CD4-positive, alpha-beta T cell (primary cell): Measurements from ENCODE around the gene PTP4A2. TPM values are rescaled to one million over a fixed set of nuclear protein-coding genes. Genes with fewer than 3 reads are reported as not detected.

Experiments used
- ATAC-seq: fragments of 200-7000 bp; cut with Tn5 transposase; one replicate; pipeline ENCODE4 v1.10.0; 2022; ENCODE audit warnings: mild to moderate bottlenecking; ENCODE audit not compliant: poor library complexity
- CTCF ChIA-PET: fragments of 350-600 bp; sonication (Branson Sonifier 250); formaldehyde crosslinking; loops from one replicate; lab custom pipeline; 2021; ENCODE audit warnings: antibody characterized with exemption, inconsistent platforms; lab: Charles Lee
- POLR2A ChIA-PET: fragments of 350-600 bp; sonication (Branson Sonifier 250); formaldehyde crosslinking; loops from one replicate; lab custom pipeline; 2021; ENCODE audit warnings: antibody characterized with exemption, inconsistent platforms; lab: Charles Lee
- DNase-seq, 14 experiments: peaks; one replicate each; pipeline ENCODE4 v3.0.0-alpha.2; 2013 to 2020; ENCODE audit warnings: mixed read lengths in 2 of 14
- H3K27ac ChIP-seq, 2 donors: one replicate each; pipeline versions ENCODE4 v1.5.1 to v1.7.0; 2013; ENCODE audit warnings: low read length in 2 of 2, low read depth in 1 of 2, mild to moderate bottlenecking in 1 of 2
- H3K27me3 ChIP-seq, 2 experiments: 1 replicate in 1 of 2; 2 replicates in 1 of 2; pipeline versions ENCODE4 v1.6.1 to v1.7.0; 2013; ENCODE audit warnings: low read length in 2 of 2, control low read depth in 1 of 2, mild to moderate bottlenecking in 1 of 2, moderate library complexity in 1 of 2; ENCODE audit not compliant: insufficient read depth in 2 of 2, control insufficient read depth in 1 of 2
- H3K36me3 ChIP-seq: one replicate; pipeline ENCODE4 v1.6.1; 2013; ENCODE audit warnings: low read length, control low read depth; ENCODE audit not compliant: insufficient read depth
- H3K4me1 ChIP-seq: one replicate; pipeline ENCODE4 v1.6.1; 2013; ENCODE audit warnings: low read length, control low read depth; ENCODE audit not compliant: insufficient read depth
- H3K4me3 ChIP-seq: one replicate; pipeline ENCODE4 v1.5.1; 2013; ENCODE audit warnings: mild to moderate bottlenecking, low read length, moderate library complexity
- H3K9me3 ChIP-seq, 2 experiments: 1 replicate in 1 of 2; 2 replicates in 1 of 2; pipeline versions ENCODE4 v1.6.1 to v1.7.0; 2013; ENCODE audit warnings: low read length in 2 of 2, mild to moderate bottlenecking in 2 of 2, control low read depth in 1 of 2, moderate library complexity in 1 of 2; ENCODE audit not compliant: control insufficient read depth in 1 of 2, insufficient read depth in 1 of 2
- H3K27ac Mint-ChIP-seq: one replicate; pipeline ENCODE4 v1.8.0; 2020; ENCODE audit warnings: mixed read lengths
- H3K27me3 Mint-ChIP-seq: one replicate; pipeline ENCODE4 v1.8.0; 2021; ENCODE audit warnings: mixed read lengths
- H3K36me3 Mint-ChIP-seq: one replicate; pipeline ENCODE4 v1.8.0; 2021; ENCODE audit warnings: low read depth, mixed read lengths
- H3K4me1 Mint-ChIP-seq: one replicate; pipeline ENCODE4 v1.8.0; 2021; ENCODE audit warnings: low read depth, mixed read lengths
- H3K4me3 Mint-ChIP-seq: one replicate; pipeline ENCODE4 v1.8.0; 2020; ENCODE audit warnings: mild to moderate bottlenecking, mixed read lengths
- H3K9me3 Mint-ChIP-seq: one replicate; pipeline ENCODE4 v1.8.0; 2020; ENCODE audit warnings: mixed read lengths
- intact Hi-C, 2 experiments: fragments of 100-400 bp; cut with DNase I in 1 of 2; cut with micrococcal nuclease in 1 of 2; formaldehyde crosslinking; loops; one replicate each; pipeline versions ENCODE4 v1.15.1 to v1.9.0; 2023 to 2025; cut with DNase I, micrococcal nuclease
- total RNA-seq, 174 experiments: library from RNA in 2 of 174; stranded (reverse) in 2 of 174; gene quantifications; one replicate each; pipeline ENCODE4 v1.2.3 and lab custom pipeline; 2021 to 2026
- TF ChIP-seq, protein P1 (sequence below): fragments of 200-600 bp; IDR thresholded peaks from one replicate; pipeline ENCODE4 v1.8.0; 2022; ENCODE audit warnings: antibody characterized with exemption, mild to moderate bottlenecking

PTP4A2 gene
- total RNA-seq, 2 experiments from 2014 or later = 282 to 287 TPM

DNA sequence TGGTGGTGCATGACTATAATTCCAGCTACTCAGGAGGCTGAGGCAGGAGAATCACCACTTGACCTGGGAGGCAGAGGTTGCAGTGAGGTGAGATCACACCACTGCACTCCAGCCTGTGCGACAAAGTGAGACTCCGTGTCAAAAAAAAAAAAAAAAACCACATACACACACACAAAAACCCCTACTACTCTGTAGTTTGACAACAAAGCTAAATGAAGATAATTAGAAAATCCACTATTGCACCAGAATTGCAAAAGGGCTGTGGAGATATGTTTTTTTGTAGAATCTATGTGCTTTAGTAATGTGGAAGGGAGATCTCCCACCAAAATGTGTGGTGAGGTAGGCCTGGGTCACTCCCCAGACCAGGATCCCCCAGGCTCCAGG, 43.3 kb upstream of the PTP4A2 start:
- no peaks in the 10 kb centered on the region for H3K9me3 Mint-ChIP-seq
- Histone ChIP-seq H3K4me1 (peaks cover 57% of the 10 kb centered on the region), H3K36me3 (no peaks in the 10 kb centered on the region), H3K4me3 (no peak overlapping the region), H3K9me3 (no peaks in the 10 kb centered on the region), H3K27ac (peak overlapping the region; percentile 32 to 64), H3K27me3 (no peaks in the 10 kb centered on the region)
- POLR2A ChIA-PET = interaction anchor here (0.5 to 1.7 kb wide), 10 partner anchors 22 to 192 kb away, joined by 3 to 13 read pairs (median 4); partner anchors contain the start of gene KHDRBS1
- peaks cover 49% of the 10 kb centered on the region for H3K4me1 Mint-ChIP-seq
- DNase-seq (peak in 3 of 14 experiments; percentile 18 to 48 (median 23)), ATAC-seq (no peak)
- no peaks in the 10 kb centered on the region for H3K27me3 Mint-ChIP-seq
- CTCF ChIA-PET = interaction anchor here (0.7 to 0.9 kb wide), 4 partner anchors 17 to 152 kb away, joined by 3 read pairs; no protein-coding TSS in a partner anchor
- intact Hi-C loops = no loop called here
- no peaks in the 10 kb centered on the region for H3K36me3 Mint-ChIP-seq
- H3K27ac Mint-ChIP-seq = peak overlapping the region; percentile 91
- TF ChIP-seq, protein P1, sequence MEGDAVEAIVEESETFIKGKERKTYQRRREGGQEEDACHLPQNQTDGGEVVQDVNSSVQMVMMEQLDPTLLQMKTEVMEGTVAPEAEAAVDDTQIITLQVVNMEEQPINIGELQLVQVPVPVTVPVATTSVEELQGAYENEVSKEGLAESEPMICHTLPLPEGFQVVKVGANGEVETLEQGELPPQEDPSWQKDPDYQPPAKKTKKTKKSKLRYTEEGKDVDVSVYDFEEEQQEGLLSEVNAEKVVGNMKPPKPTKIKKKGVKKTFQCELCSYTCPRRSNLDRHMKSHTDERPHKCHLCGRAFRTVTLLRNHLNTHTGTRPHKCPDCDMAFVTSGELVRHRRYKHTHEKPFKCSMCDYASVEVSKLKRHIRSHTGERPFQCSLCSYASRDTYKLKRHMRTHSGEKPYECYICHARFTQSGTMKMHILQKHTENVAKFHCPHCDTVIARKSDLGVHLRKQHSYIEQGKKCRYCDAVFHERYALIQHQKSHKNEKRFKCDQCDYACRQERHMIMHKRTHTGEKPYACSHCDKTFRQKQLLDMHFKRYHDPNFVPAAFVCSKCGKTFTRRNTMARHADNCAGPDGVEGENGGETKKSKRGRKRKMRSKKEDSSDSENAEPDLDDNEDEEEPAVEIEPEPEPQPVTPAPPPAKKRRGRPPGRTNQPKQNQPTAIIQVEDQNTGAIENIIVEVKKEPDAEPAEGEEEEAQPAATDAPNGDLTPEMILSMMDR = no peak
- peak overlapping the region; percentile 75 for H3K4me3 Mint-ChIP-seq

DNA sequence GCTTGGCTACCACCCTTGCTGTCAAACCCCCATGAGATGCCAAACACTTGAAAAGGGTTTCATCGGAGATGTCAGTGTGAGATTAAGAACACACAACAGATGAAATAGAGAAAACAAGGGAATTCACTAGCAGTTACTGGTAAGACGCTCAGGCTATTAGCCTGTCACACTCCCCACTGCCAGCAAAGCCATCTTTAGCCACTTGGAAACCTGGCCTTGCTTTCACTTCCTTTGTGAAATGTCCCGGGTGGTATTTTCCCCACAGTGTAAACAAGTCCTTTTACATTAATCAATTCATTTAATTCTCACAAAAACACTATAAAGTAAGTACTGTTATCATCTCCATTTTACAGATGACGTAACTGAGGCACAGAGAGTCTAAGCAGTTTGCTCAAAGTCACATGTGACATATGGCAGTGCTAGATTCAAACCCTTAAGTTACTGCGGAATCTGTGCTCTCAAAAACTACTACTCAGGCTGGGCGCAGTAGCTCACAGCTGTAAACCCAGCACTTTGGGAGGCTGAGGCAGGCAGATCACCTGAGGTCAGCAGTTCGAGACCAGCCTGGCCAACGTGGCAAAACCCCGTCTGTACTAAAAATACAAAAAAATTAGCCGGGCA, 42.8 kb upstream of the PTP4A2 start:
- Histone ChIP-seq H3K36me3 (no peaks in the 10 kb centered on the region), H3K4me3 (no peak overlapping the region), H3K9me3 (no peaks in the 10 kb centered on the region), H3K4me1 (peaks cover 54% of the 10 kb centered on the region), H3K27ac (peak overlapping the region in 1 of 2 donors; percentile 64), H3K27me3 (no peaks in the 10 kb centered on the region)
- intact Hi-C loops = no loop called here
- Mint-ChIP-seq H3K27ac (peak overlapping the region; percentile 91), H3K4me3 (no peak overlapping the region), H3K36me3 (no peaks in the 10 kb centered on the region), H3K4me1 (peaks cover 49% of the 10 kb centered on the region), H3K27me3 (no peaks in the 10 kb centered on the region), H3K9me3 (no peaks in the 10 kb centered on the region)
- TF ChIP-seq, protein P1 = no peak
- ATAC-seq (no peak), DNase-seq (no peak)
- ChIA-PET POLR2A (interaction anchor here (0.6 to 1.7 kb wide), 4 partner anchors 32 to 133 kb away, joined by 3 to 13 read pairs (median 4); partner anchors contain the start of gene KHDRBS1), CTCF (interaction anchor here (0.7 to 1.6 kb wide), 4 partner anchors 17 to 151 kb away, joined by 3 to 4 read pairs (median 3); no protein-coding TSS in a partner anchor)

DNA sequence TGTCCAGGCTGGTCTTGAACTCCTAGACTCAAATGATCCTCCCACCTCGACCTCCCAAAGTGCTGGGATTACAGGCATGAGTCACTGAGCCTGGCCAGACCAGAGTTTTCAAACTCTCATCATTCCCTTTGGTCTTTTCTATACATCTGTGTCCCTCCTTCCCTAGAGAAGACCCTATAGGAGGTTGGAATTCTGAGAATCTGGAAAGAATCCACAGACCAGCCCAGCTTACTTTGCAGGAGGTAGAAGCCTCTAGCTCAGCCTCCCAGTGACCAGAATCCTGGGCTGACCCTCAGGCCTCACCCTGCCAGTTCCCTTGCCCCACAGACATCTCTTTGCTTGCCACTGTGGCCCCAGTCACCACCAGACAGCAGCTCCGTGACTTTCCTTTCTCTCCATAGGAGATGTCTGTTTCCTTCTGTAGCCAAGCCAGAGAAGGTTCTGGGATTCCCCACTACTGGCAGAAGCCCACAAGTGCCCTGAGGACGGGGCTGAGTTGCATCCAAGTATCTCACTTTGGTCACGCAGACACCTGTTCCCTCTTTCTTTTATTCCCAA, 40.8 kb upstream of the PTP4A2 start:
- Mint-ChIP-seq H3K4me3 (no peak overlapping the region), H3K9me3 (no peaks in the 10 kb centered on the region), H3K27me3 (no peaks in the 10 kb centered on the region), H3K4me1 (peaks cover 35% of the 10 kb centered on the region), H3K27ac (no peak overlapping the region), H3K36me3 (no peaks in the 10 kb centered on the region)
- Histone ChIP-seq H3K4me1 (peaks cover 34% of the 10 kb centered on the region), H3K9me3 (no peaks in the 10 kb centered on the region), H3K27me3 (no peaks in the 10 kb centered on the region), H3K4me3 (no peak overlapping the region), H3K27ac (no peak overlapping the region), H3K36me3 (no peaks in the 10 kb centered on the region)
- CTCF ChIA-PET = interaction anchor here (1.6 kb wide), 1 partner anchor 15 kb away, joined by 4 read pairs; no protein-coding TSS in a partner anchor
- TF ChIP-seq, protein P1 = no peak
- no peak for ATAC-seq
- POLR2A ChIA-PET = no interaction called here
- intact Hi-C loops = loop anchor here in 1 of 2 experiments (5.0 kb wide), 1 partner anchor 83 kb away; no protein-coding TSS in a partner anchor
- DNase-seq = no peak
